GM20431 (cell line): ENCODE results near the gene SPATA20.

Experiments used
- in situ Hi-C: fragments of 300-500 bp; cut with MseI, MboI; formaldehyde crosslinking; loops from one replicate; pipeline ENCODE4 v1.15.0; 2020; ENCODE audit warnings: low sequenced_read_pairs; ENCODE audit not compliant: unreplicated experiment

The SPATA20 gene

GRCh38 chr17:50590946-50591737 lies 44.2 kb downstream of the SPATA20 start:
- in situ Hi-C loops = no loop called here

DNA sequence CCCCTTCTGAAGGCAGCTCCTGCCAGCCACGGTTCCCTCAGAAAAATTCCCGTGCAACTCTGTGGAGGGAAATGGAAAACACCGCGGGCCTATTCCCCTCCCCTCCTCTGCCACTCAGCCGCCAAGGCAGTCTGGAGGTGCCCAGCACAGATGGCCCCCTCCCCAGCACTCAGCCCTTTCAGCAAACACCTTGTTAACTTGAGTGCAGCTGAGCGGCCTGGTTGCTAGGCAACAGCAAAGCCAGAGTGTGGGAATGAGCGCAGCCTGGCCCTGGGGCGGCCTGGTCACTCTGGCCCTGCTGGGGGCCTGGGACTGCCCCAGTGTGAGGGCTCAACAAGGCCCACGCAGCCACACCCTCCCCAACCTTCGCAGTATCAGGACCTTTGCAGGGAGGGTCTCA lies 46.3 kb downstream of the SPATA20 start:
- in situ Hi-C loops = no loop called here

- in situ Hi-C loops = no loop called here
These were observed 47.3 kb downstream of the SPATA20 start for GRCh38 chr17:50594128-50594823.

DNA sequence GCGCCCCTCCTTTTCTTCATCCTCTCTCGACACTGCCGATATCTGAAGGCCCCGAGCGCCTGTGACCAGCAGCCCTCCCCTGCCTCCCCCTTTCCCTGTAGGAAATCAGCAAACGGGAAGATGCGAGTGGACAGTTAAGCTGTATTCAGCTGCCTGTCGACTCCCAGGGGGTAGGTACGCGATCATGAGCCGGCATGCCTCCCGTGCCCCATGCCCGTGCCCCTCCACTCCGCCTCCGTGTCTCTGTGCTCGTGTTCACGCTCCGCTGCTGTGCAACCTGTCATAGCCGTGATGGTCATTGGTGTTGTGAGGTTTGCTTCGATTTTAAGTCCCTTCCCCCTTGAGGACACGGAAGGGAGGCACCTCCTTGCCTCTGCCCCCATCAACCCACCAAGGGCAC lies 47.9 kb downstream of the SPATA20 start:
- in situ Hi-C loops = no loop called here

DNA sequence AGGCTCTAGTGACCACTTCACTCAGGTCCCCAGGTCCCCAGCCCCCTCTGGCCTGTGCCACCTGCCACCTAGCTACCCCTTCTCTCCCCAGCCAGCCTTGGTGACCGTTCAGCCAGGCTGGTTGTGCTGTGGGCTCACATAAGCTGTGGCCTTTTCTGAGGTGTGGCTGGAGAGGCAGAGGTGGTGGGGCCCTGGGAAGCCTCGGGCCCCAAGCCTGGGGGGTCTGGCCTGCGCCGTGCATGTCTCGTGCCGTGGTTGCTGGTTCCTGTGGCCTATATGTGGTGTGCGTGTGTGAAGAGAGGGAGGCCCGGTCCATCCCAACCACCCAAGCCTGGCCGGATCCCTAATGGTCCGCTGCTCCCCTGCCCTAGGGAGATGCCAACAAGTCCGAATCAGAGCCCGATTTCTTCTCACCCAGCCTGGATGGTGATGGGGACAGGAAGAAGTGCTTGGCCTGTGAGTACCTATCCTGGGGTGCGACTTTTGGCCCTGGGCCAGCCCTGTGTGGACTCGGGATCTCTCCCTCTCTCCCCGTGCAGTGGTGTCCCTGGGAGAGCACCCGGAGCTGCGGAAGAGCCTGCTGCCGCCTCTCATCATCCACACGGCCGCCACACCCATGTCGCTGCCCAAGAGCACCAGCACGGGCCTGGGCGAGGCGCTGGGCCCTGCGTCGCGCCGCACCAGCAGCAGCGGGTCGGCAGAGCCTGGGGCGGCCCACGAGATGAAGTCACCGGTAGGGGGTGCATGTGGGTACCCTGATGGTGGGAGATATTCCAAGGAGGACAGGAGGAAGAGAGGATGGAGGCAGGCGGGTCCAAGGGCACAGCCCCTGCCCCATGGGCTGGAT lies 49.4 kb downstream of the SPATA20 start:
- in situ Hi-C loops = no loop called here

GRCh38 chr17:50598487-50598886 lies 51.5 kb downstream of the SPATA20 start:
- in situ Hi-C loops = no loop called here

- in situ Hi-C loops = no loop called here
These were observed 52.6 kb downstream of the SPATA20 start for GRCh38 chr17:50599606-50600005.

- in situ Hi-C loops = no loop called here
These were observed 54.9 kb downstream of the SPATA20 start for GRCh38 chr17:50601823-50602375.

DNA sequence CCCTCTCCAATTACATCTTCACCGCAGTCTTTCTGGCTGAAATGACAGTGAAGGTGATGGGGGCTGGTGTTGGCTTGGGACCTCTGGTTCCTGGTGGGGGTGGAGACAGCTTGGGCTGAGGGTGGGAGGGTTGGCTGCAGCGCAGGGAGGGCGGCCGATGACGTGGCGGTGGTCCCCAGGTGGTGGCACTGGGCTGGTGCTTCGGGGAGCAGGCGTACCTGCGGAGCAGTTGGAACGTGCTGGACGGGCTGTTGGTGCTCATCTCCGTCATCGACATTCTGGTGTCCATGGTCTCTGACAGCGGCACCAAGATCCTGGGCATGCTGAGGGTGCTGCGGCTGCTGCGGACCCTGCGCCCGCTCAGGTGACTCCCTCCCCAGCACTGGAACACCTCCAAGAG lies 55.9 kb downstream of the SPATA20 start:
- in situ Hi-C loops = no loop called here

- in situ Hi-C loops = no loop called here
These were observed 56.4 kb downstream of the SPATA20 start for GRCh38 chr17:50603340-50603739.

DNA sequence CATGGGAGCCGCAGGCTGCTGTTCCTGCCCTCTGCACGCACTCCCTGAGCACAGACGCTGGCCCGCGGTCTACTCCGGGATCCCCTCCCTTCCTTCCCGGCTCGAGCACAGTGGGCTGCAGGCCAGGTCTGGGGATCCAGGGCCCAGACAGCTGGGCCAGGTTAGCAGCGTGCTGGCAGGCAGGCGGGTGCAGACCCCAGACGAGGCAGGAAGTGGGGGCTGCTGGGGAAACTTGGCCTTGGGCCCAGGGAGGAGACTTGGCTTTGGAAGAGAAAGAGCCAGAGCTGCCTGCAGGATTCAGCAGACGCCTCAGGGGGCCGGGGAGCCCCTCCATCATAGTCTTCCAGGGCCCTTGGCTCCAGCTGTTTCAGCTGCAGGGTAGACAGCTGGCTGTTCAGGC lies 57.5 kb downstream of the SPATA20 start:
- in situ Hi-C loops = no loop called here

- in situ Hi-C loops = no loop called here
These were observed 58.5 kb downstream of the SPATA20 start for GRCh38 chr17:50605429-50605828.
